ENCODE data around the gene GEMIN7. TPM values are rescaled to one million over a fixed set of nuclear protein-coding genes. Genes with fewer than 3 reads are reported as not detected.

GEMIN7 gene
- total and polyA plus RNA-seq, 2 of the 4 experiments (the other 2 are of a cell fraction), result 27.2 to 53.0 TPM

DNA sequence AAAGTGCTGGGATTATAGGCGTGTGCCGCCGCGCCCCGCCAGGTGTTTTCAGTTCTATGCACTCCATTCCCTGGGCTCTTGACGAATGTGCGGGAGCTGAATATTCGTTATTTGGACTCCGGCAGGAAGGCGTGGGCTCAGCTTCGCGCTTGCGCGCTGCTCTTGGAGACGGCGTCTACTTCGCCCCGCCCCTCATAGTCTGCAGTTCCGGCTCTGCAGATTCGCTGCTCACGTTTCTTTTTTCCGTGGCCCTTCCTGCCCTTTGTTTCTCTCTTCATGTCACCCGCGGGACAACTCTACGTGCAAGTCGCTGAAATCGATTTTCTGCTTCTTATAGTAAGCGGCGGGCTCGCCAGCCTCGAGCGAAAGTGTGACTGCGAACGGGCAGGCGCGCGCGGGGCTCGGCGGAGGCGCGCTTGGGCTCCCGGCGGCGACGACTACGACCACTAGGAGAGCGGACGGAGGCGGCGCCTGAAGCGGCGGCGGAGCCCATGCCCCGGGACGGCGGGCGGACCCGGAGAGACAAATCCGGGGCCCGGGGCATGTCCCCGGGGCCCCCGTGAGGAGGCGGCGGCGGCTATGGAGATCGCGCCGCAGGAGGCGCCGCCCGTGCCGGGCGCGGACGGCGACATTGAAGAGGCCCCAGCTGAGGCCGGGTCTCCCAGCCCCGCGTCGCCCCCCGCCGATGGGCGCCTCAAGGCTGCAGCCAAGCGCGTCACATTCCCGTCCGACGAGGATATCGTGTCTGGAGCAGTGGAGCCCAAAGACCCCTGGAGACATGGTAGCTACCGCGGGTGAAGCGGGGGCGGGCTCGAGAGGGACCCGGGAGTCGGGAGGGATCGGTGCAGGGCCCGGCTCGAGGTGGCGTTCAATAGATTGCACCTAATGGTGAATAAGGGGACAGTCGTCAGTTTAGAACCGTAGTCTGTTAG is 14.0 kb downstream of the GEMIN7 start, which contains the start of gene PPP1R37 (continued):
- no peak for TF ChIP-seq NFE2L2 (IDR thresholded peaks at IDR 0.05; ENCODE audit: low read depth, low read length)
- 0 out of 2 replicates have a peak, but pooled peaks have one; percentile 51 for TF ChIP-seq POLR2A (IDR thresholded peaks at IDR 0.05; ENCODE audit: low read depth, low read length)
- peak; percentile 89; the same call in 1 of the 2 replicates for TF ChIP-seq MAZ (IDR thresholded peaks at IDR 0.05; ENCODE audit: borderline replicate concordance, low read depth, low read length)
- peak; percentile 94 for TF ChIP-seq BHLHE40 (IDR thresholded peaks at IDR 0.05; ENCODE audit: low read depth, low read length)

- H2AK9ac ChIP-seq (replicated peaks; ENCODE audit: low read depth, low read length, poor library complexity), result peak overlapping the region; percentile 68
- H4K20me1 ChIP-seq (ENCODE audit: insufficient read depth, low read length), result peaks cover 52% of the 10 kb centered on the region
- in situ Hi-C loops (cut with MboI; ENCODE audit: low sequenced_read_pairs) (no loop called here), intact Hi-C loops (cut with micrococcal nuclease) (loop anchor here (5.0 kb wide), 1 partner anchor 33 kb away; no protein-coding TSS in a partner anchor), dilution Hi-C loops (cut with HindIII; ENCODE audit: low sequenced_read_pairs, unreplicated experiment) (no loop called here)
- peaks cover 25% of the 10 kb centered on the region for H3K4me1 ChIP-seq (ENCODE audit: control insufficient read depth, insufficient read depth, low read length)
- peak overlapping the region; percentile 92 for H3K4me2 ChIP-seq (ENCODE audit: low read depth, low read length)
- peak overlapping the region; percentile 81; the same call in 1 of the 2 replicates for H3K14ac ChIP-seq (replicated peaks; ENCODE audit: low read depth, low read length)
- H2BK20ac ChIP-seq (ENCODE audit: low read depth, low read length), result no peak overlapping the region
- H3K56ac ChIP-seq (ENCODE audit: extremely low read depth, insufficient read depth, low read length), result no peak overlapping the region
- POLR2A ChIA-PET (ENCODE audit: unreplicated experiment), result no interaction called here
- no peak overlapping the region for H2AFZ ChIP-seq (replicated peaks; ENCODE audit: low read length, poor library complexity)
- no peak overlapping the region for H4K91ac ChIP-seq (ENCODE audit: insufficient read depth, low read depth, low read length)
- 83% methylated on average over 1 of the region's 9 CpGs; no CpG with 5 or more reads in 1 of the 2 experiments for WGBS, 2 experiments (ENCODE audit: extremely low coverage in 2 of 2, insufficient read length in 1 of 2)
- no peak overlapping the region for H2BK5ac ChIP-seq (ENCODE audit: low read depth, low read length, poor library complexity, severe bottlenecking)
- peaks cover 5 to 63% of the 10 kb centered on the region in 2 experiments; a peak in 3 of 4 replicates for H3K79me1 ChIP-seq (ENCODE audit: low read depth in 1 of 2, low read length in 2 of 2)
- DNase-seq (no peak), ATAC-seq (ENCODE audit: low read depth) (no peak)
- H3K23ac ChIP-seq (ENCODE audit: low read depth, low read length), result peak overlapping the region; percentile 90; the same call in 1 of the 2 replicates
- H3K9ac ChIP-seq (ENCODE audit: low read depth, low read length), result peak overlapping the region; percentile 85
- no peak overlapping the region; a peak in 1 of 4 replicates for H4K8ac ChIP-seq (ENCODE audit: low read depth in 2 of 2, low read length in 2 of 2)
- peaks cover 30% of the 10 kb centered on the region for H3K9me1 ChIP-seq (ENCODE audit: insufficient read depth, low read length)
- H2BK15ac ChIP-seq (ENCODE audit: low read depth, low read length), result no peak overlapping the region
- no peak overlapping the region for H2BK120ac ChIP-seq (ENCODE audit: low read depth, low read length)
- H3K36me3 ChIP-seq (ENCODE audit: control insufficient read depth, insufficient read depth, low read length), result peaks cover 5% of the 10 kb centered on the region
- H3K4ac ChIP-seq (ENCODE audit: low read depth, low read length), result peak overlapping the region; percentile 76
- no peak overlapping the region for H4K5ac ChIP-seq (ENCODE audit: low read depth, low read length)
- CTCF ChIA-PET, result no interaction called here
- H3K27ac ChIP-seq (ENCODE audit: insufficient read depth, low read length), result no peak overlapping the region
- peak overlapping the region; percentile 62 for H3K4me3 ChIP-seq (ENCODE audit: insufficient read depth, low read depth, low read length)
- H2AK5ac ChIP-seq (ENCODE audit: low read depth, low read length), result peak overlapping the region; percentile 86; the same call in 1 of the 2 replicates
- no TSS peak for BruUV-seq (replicated peaks)
- no peak overlapping the region for H3K18ac ChIP-seq (ENCODE audit: low read depth, low read length)
- H3K27me3 ChIP-seq (ENCODE audit: control insufficient read depth, insufficient read depth, low read length), result no peaks in the 10 kb centered on the region
- no peaks in the 10 kb centered on the region for H3K9me3 ChIP-seq (ENCODE audit: control insufficient read depth, insufficient read depth, low read length)
- TF ChIP-seq ELK1 (IDR thresholded peaks at IDR 0.05; ENCODE audit: borderline replicate concordance, low read depth, low read length) (no peak), FOS (IDR thresholded peaks at IDR 0.05; ENCODE audit: low read depth, low read length) (no peak), MAFK (IDR thresholded peaks at IDR 0.05; ENCODE audit: low read depth, low read length) (no peak), CHD1 (IDR thresholded peaks at IDR 0.05; ENCODE audit: low read depth, low read length) (no peak), BHLHE40 (IDR thresholded peaks at IDR 0.05; ENCODE audit: low read depth, low read length) (no peak), RAD21 (IDR thresholded peaks at IDR 0.05; ENCODE audit: low read length) (no peak), MXI1 (IDR thresholded peaks at IDR 0.05; ENCODE audit: borderline replicate concordance, low read depth, low read length) (no peak), MAZ (IDR thresholded peaks at IDR 0.05; ENCODE audit: borderline replicate concordance, low read depth, low read length) (no peak), RCOR1 (IDR thresholded peaks at IDR 0.05; ENCODE audit: insufficient replicate concordance, low read length) (no peak), POLR2A (IDR thresholded peaks at IDR 0.05; ENCODE audit: low read depth, low read length) (no peak)
- TF ChIP-seq, protein P1, sequence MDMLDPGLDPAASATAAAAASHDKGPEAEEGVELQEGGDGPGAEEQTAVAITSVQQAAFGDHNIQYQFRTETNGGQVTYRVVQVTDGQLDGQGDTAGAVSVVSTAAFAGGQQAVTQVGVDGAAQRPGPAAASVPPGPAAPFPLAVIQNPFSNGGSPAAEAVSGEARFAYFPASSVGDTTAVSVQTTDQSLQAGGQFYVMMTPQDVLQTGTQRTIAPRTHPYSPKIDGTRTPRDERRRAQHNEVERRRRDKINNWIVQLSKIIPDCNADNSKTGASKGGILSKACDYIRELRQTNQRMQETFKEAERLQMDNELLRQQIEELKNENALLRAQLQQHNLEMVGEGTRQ (IDR thresholded peaks at IDR 0.05; ENCODE audit: low read depth, low read length), result no peak
These were observed 15.1 kb downstream of the GEMIN7 start for GRCh38 chr19:45094137-45094536.
